ENCODE data around the gene PITPNC1.

The PITPNC1 gene

DNA sequence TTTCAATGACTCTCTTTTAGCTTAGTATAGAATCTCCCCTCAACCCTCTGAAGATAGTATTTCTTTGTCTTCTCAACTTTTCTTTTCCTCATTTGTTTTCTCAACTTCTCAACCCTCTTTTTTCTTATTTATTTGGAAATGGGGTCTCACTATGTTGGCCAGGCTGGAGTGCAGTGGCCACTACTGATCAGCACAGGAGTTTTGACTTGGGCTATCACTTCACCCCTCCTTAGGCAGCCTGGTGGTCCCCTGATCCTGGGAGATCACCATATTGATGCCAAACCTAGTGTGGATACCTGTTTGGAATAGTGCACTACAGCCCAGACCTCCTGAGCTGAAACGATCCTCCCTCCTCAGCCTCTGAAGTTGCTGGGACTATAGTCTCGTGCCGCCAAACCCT lies 79.8 kb downstream of the PITPNC1 start:
- Histone ChIP-seq H3K9me3 (ENCODE audit: control insufficient read depth, low read length) (no peaks in the 10 kb centered on the region), H3K27me3 (ENCODE audit: control insufficient read depth, insufficient read depth, low read length, poor library complexity, severe bottlenecking) (no peaks in the 10 kb centered on the region), H3K27ac (ENCODE audit: insufficient read depth, low read depth, low read length, poor library complexity, severe bottlenecking) (no peak overlapping the region), H3K4me1 (ENCODE audit: control insufficient read depth, insufficient read depth, low read length) (peaks cover 4% of the 10 kb centered on the region), H3K36me3 (ENCODE audit: control insufficient read depth, insufficient read depth, low read length) (no peaks in the 10 kb centered on the region), H3K4me3 (ENCODE audit: insufficient read depth, low read depth, low read length) (no peak overlapping the region)
- 98% methylated on average over 3 of the region's 3 CpGs for WGBS, 2 experiments

DNA sequence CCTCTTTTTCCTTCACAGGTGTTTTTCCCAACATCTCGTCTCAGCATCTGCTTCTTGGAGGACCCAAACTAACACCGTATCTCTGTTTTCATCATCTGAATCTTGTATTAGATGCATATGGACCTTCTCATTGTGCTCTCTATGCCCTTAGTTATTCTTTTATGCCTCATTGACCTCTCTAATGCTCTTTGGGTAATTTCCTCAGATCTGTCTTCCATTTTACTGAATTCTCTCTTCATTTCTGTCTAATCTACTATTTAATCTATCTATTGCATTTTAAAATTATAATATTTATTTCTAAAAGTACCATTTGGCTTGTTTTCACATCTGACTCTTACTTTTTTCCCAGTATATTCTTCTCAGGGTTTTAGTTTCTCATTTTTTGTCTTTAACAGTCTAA lies 81.1 kb downstream of the PITPNC1 start:
- peaks cover 4% of the 10 kb centered on the region for H3K4me1 ChIP-seq (ENCODE audit: control insufficient read depth, insufficient read depth, low read length)
- H3K36me3 ChIP-seq (ENCODE audit: control insufficient read depth, insufficient read depth, low read length), result no peaks in the 10 kb centered on the region
- WGBS, 2 experiments, result 95 to 96% methylated on average over 2 of the region's 2 CpGs
- H3K4me3 ChIP-seq (ENCODE audit: insufficient read depth, low read depth, low read length), result no peak overlapping the region
- no peaks in the 10 kb centered on the region for H3K9me3 ChIP-seq (ENCODE audit: control insufficient read depth, low read length)
- H3K27ac ChIP-seq (ENCODE audit: insufficient read depth, low read depth, low read length, poor library complexity, severe bottlenecking), result no peak overlapping the region
- H3K27me3 ChIP-seq (ENCODE audit: control insufficient read depth, insufficient read depth, low read length, poor library complexity, severe bottlenecking), result no peaks in the 10 kb centered on the region

- Histone ChIP-seq H3K4me1 (ENCODE audit: control insufficient read depth, insufficient read depth, low read length) (peaks cover 4% of the 10 kb centered on the region), H3K27me3 (ENCODE audit: control insufficient read depth, insufficient read depth, low read length, poor library complexity, severe bottlenecking) (no peaks in the 10 kb centered on the region), H3K36me3 (ENCODE audit: control insufficient read depth, insufficient read depth, low read length) (no peaks in the 10 kb centered on the region), H3K27ac (ENCODE audit: insufficient read depth, low read depth, low read length, poor library complexity, severe bottlenecking) (peak overlapping the region; percentile 0), H3K9me3 (ENCODE audit: control insufficient read depth, low read length) (no peaks in the 10 kb centered on the region), H3K4me3 (ENCODE audit: insufficient read depth, low read depth, low read length) (no peak overlapping the region)
- WGBS, 2 experiments, result 51 to 62% methylated on average over 6 to 7 of the region's 7 CpGs
Measured at GRCh38 chr17:67459985-67460384, 82.9 kb downstream of the PITPNC1 start.

- Histone ChIP-seq H3K36me3 (ENCODE audit: control insufficient read depth, insufficient read depth, low read length) (no peaks in the 10 kb centered on the region), H3K27me3 (ENCODE audit: control insufficient read depth, insufficient read depth, low read length, poor library complexity, severe bottlenecking) (no peaks in the 10 kb centered on the region), H3K4me3 (ENCODE audit: insufficient read depth, low read depth, low read length) (no peak overlapping the region), H3K27ac (ENCODE audit: insufficient read depth, low read depth, low read length, poor library complexity, severe bottlenecking) (no peak overlapping the region), H3K9me3 (ENCODE audit: control insufficient read depth, low read length) (no peaks in the 10 kb centered on the region), H3K4me1 (ENCODE audit: control insufficient read depth, insufficient read depth, low read length) (peaks cover 4% of the 10 kb centered on the region)
- whole genome bisulfite sequencing, 2 experiments, result 94% methylated on average over 6 of the region's 6 CpGs
Measured at GRCh38 chr17:67461228-67461780, 84.2 kb downstream of the PITPNC1 start.

- H3K4me3 ChIP-seq (ENCODE audit: insufficient read depth, low read depth, low read length), result no peak overlapping the region
- H3K4me1 ChIP-seq (ENCODE audit: control insufficient read depth, insufficient read depth, low read length), result peaks cover 4% of the 10 kb centered on the region
- H3K9me3 ChIP-seq (ENCODE audit: control insufficient read depth, low read length), result no peaks in the 10 kb centered on the region
- no peak overlapping the region for H3K27ac ChIP-seq (ENCODE audit: insufficient read depth, low read depth, low read length, poor library complexity, severe bottlenecking)
- 91 to 96% methylated on average over 3 of the region's 3 CpGs for WGBS, 2 experiments
- H3K27me3 ChIP-seq (ENCODE audit: control insufficient read depth, insufficient read depth, low read length, poor library complexity, severe bottlenecking), result no peaks in the 10 kb centered on the region
- H3K36me3 ChIP-seq (ENCODE audit: control insufficient read depth, insufficient read depth, low read length), result no peaks in the 10 kb centered on the region
Measured at GRCh38 chr17:67461876-67462275, 84.8 kb downstream of the PITPNC1 start.

GRCh38 chr17:67466251-67466796 lies 89.2 kb downstream of the PITPNC1 start:
- Histone ChIP-seq H3K9me3 (ENCODE audit: control insufficient read depth, low read length) (no peaks in the 10 kb centered on the region), H3K27me3 (ENCODE audit: control insufficient read depth, insufficient read depth, low read length, poor library complexity, severe bottlenecking) (no peaks in the 10 kb centered on the region), H3K36me3 (ENCODE audit: control insufficient read depth, insufficient read depth, low read length) (no peaks in the 10 kb centered on the region), H3K27ac (ENCODE audit: insufficient read depth, low read depth, low read length, poor library complexity, severe bottlenecking) (no peak overlapping the region), H3K4me3 (ENCODE audit: insufficient read depth, low read depth, low read length) (no peak overlapping the region), H3K4me1 (ENCODE audit: control insufficient read depth, insufficient read depth, low read length) (no peaks in the 10 kb centered on the region)
- WGBS, 2 experiments, result 62 to 74% methylated on average over 4 of the region's 4 CpGs

DNA sequence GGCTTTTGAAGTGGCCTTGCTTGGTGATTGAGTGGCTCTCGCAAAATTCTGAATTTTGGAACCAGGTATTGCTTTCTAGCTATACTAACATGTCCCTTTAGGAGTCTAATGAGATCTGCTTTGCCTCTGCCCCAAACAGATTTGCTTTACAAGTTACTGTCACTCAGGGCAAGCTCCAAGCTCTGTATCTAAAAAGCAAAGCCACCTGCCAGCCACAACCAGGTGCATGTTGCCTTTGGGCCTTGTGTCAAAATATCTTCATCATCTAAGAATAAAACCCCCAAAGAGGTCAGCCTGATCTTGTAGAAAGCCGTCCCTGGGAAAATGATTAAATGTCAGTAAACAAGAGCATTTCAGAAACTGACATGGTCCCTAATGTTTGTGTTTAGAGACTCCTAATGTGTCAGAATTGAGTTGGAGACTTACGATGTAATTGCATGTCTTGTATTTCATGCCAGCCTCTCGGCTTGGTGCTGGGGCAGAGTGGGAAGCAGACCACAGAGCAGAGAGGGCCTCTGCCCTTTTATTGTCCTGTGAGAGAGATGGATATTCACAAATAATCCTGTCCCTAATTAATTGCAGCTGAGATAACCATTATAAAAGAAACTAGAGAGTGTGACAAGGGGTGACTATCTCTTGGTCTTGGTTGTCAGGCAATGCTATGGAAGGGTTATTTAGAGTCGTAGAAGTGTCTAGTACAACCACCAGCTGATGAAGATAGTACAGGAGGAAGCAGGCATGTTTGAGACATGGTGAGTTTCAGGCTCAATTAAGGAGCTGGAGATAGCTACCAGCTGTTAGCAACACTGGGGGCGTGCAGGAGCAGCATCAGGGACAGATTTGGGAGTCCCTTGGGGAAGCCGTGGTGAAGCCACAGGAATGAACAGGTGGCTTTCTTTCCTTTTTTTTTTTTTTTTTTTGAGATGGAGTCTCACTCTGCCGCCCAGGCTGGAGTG lies 90.7 kb downstream of the PITPNC1 start:
- Histone ChIP-seq H3K9me3 (ENCODE audit: control insufficient read depth, low read length) (no peaks in the 10 kb centered on the region), H3K4me1 (ENCODE audit: control insufficient read depth, insufficient read depth, low read length) (no peaks in the 10 kb centered on the region), H3K36me3 (ENCODE audit: control insufficient read depth, insufficient read depth, low read length) (no peaks in the 10 kb centered on the region), H3K4me3 (ENCODE audit: insufficient read depth, low read depth, low read length) (no peak overlapping the region), H3K27ac (ENCODE audit: insufficient read depth, low read depth, low read length, poor library complexity, severe bottlenecking) (no peak overlapping the region), H3K27me3 (ENCODE audit: control insufficient read depth, insufficient read depth, low read length, poor library complexity, severe bottlenecking) (no peaks in the 10 kb centered on the region)
- 94% methylated on average over 8 of the region's 8 CpGs for WGBS, 2 experiments

GRCh38 chr17:67469208-67469980 lies 92.3 kb downstream of the PITPNC1 start:
- peaks cover 7% of the 10 kb centered on the region for H3K4me1 ChIP-seq (ENCODE audit: control insufficient read depth, insufficient read depth, low read length)
- WGBS, 2 experiments, result 66 to 68% methylated on average over 13 of the region's 13 CpGs
- H3K9me3 ChIP-seq (ENCODE audit: control insufficient read depth, low read length), result no peaks in the 10 kb centered on the region
- no peak overlapping the region for H3K27ac ChIP-seq (ENCODE audit: insufficient read depth, low read depth, low read length, poor library complexity, severe bottlenecking)
- no peaks in the 10 kb centered on the region for H3K27me3 ChIP-seq (ENCODE audit: control insufficient read depth, insufficient read depth, low read length, poor library complexity, severe bottlenecking)
- H3K4me3 ChIP-seq (ENCODE audit: insufficient read depth, low read depth, low read length), result no peak overlapping the region
- H3K36me3 ChIP-seq (ENCODE audit: control insufficient read depth, insufficient read depth, low read length), result no peaks in the 10 kb centered on the region

DNA sequence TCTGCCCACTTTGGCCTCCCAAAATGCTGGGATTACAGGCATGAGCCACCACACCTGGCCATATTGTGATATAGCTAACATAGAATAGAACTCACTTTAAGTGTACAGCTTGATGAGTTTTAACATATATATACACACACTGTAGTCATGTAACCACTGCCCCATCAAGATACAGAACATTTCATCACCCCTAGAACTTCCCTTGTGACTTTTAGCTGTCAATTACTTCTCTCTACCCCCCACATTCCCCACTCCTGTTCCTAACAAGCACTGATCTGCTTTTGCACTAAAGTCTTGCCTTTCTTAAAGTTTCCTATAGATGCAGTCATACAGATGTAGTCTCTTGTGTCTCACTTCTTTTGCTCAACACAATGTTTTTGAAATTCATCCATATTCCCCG lies 93.1 kb downstream of the PITPNC1 start:
- Histone ChIP-seq H3K4me1 (ENCODE audit: control insufficient read depth, insufficient read depth, low read length) (peaks cover 7% of the 10 kb centered on the region), H3K36me3 (ENCODE audit: control insufficient read depth, insufficient read depth, low read length) (no peaks in the 10 kb centered on the region), H3K27ac (ENCODE audit: insufficient read depth, low read depth, low read length, poor library complexity, severe bottlenecking) (no peak overlapping the region), H3K4me3 (ENCODE audit: insufficient read depth, low read depth, low read length) (no peak overlapping the region), H3K27me3 (ENCODE audit: control insufficient read depth, insufficient read depth, low read length, poor library complexity, severe bottlenecking) (no peaks in the 10 kb centered on the region), H3K9me3 (ENCODE audit: control insufficient read depth, low read length) (no peaks in the 10 kb centered on the region)
- WGBS, 2 experiments, result 78 to 91% methylated on average over 1 of the region's 1 CpG

DNA sequence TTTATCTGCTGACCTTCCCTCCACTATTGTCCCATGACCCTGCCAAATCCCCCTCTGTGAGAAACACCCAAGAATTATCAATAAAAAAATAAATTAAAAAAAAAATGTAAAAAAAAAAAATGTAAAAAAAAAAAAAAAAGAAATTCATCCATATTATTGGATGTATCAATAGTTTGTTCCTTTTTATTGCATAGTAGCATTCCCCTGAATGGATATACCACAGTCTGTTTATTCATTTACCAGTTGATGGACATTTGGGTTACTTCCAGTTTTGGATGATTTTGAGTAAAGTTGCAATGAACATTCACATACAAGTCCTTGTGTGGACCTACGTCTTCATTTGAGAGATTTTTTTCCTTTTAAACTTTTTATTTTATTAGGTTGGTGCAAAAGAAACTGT lies 94.0 kb downstream of the PITPNC1 start:
- Histone ChIP-seq H3K27ac (ENCODE audit: insufficient read depth, low read depth, low read length, poor library complexity, severe bottlenecking) (no peak overlapping the region), H3K36me3 (ENCODE audit: control insufficient read depth, insufficient read depth, low read length) (no peaks in the 10 kb centered on the region), H3K4me3 (ENCODE audit: insufficient read depth, low read depth, low read length) (no peak overlapping the region), H3K9me3 (ENCODE audit: control insufficient read depth, low read length) (no peaks in the 10 kb centered on the region), H3K27me3 (ENCODE audit: control insufficient read depth, insufficient read depth, low read length, poor library complexity, severe bottlenecking) (no peaks in the 10 kb centered on the region), H3K4me1 (ENCODE audit: control insufficient read depth, insufficient read depth, low read length) (peaks cover 7% of the 10 kb centered on the region)
- no CpG with 5 or more reads among the region's 1 CpG for whole genome bisulfite sequencing, 2 experiments
